PC-3 (cell line): Measurements from ENCODE around the gene EYS. TPM values are rescaled to one million over a fixed set of nuclear protein-coding genes. Genes with fewer than 3 reads are reported as not detected.

Source experiments
- ATAC-seq: fragments of 200-7000 bp; cut with Tn5 transposase; 2 replicates; pipeline ENCODE4 v1.9.1; 2020; ENCODE audit warnings: mild to moderate bottlenecking, moderate library complexity
- BruUV-seq: library from RNA; stranded (reverse); fragments of 400-500 nt; replicated peaks from 2 replicates; lab custom pipeline; 2021; lab: Mats Ljungman, UMichigan
- CTCF ChIA-PET: fragments of 300-600 bp; sonication (Branson Sonifier 250); formaldehyde crosslinking; loops from one replicate; lab custom pipeline; 2022; ENCODE audit warnings: antibody characterized with exemption; lab: Charles Lee
- POLR2A ChIA-PET: fragments of 300-600 bp; sonication (Branson Sonifier 250); formaldehyde crosslinking; loops from one replicate; lab custom pipeline; 2022; ENCODE audit warnings: antibody characterized with exemption; ENCODE audit not compliant: unreplicated experiment; lab: Charles Lee
- DNase-seq: peaks from one replicate; pipeline ENCODE4 v3.0.0-alpha.2; 2015
- H2AFZ ChIP-seq: fragments of 300-600 bp; sonication (generic); 2 replicates; pipeline ENCODE4 v1.6.0; 2016; ENCODE audit warnings: antibody characterized with exemption, low read length
- H3F3A ChIP-seq: fragments of 300-600 bp; sonication (generic); one replicate; pipeline ENCODE4 v1.6.0; 2017; ENCODE audit warnings: antibody characterized with exemption, low read length, control low read depth, mild to moderate bottlenecking; ENCODE audit not compliant: unreplicated experiment
- H3K27ac ChIP-seq: fragments of 300-600 bp; sonication (generic); 2 replicates; pipeline ENCODE4 v1.5.1; 2016; ENCODE audit warnings: mild to moderate bottlenecking, low read length
- H3K27me3 ChIP-seq: fragments of 300-600 bp; sonication (generic); 2 replicates; pipeline ENCODE4 v1.6.1; 2016; ENCODE audit warnings: low read length, mixed read lengths
- H3K36me3 ChIP-seq: fragments of 300-600 bp; sonication (generic); 2 replicates; pipeline ENCODE4 v1.6.1; 2016; ENCODE audit warnings: low read depth, mixed run types, low read length, mixed read lengths
- H3K4me1 ChIP-seq: fragments of 300-600 bp; sonication (generic); 2 replicates; pipeline ENCODE4 v1.5.1; 2016; ENCODE audit warnings: low read length; ENCODE audit not compliant: insufficient read depth
- H3K4me2 ChIP-seq: fragments of 300-600 bp; sonication (generic); 2 replicates; pipeline ENCODE4 v1.6.0; 2016; ENCODE audit warnings: low read length
- H3K4me3 ChIP-seq: fragments of 300-600 bp; sonication (generic); 2 replicates; pipeline ENCODE4 v1.5.1; 2016; ENCODE audit warnings: mild to moderate bottlenecking, low read length, mixed read lengths
- H3K79me2 ChIP-seq: fragments of 300-600 bp; sonication (generic); 2 replicates; pipeline ENCODE4 v1.6.1; 2017; ENCODE audit warnings: low read length, mixed read lengths
- H3K9ac ChIP-seq: fragments of 300-600 bp; sonication (generic); 2 replicates; pipeline ENCODE4 v1.6.0; 2016; ENCODE audit warnings: mild to moderate bottlenecking, low read length
- H3K9me2 ChIP-seq: fragments of 300-600 bp; sonication (generic); replicated peaks from 2 replicates; pipeline ENCODE4 v1.6.1; 2016; ENCODE audit warnings: mixed run types, low read length, mixed read lengths
- H3K9me3 ChIP-seq: fragments of 300-600 bp; sonication (generic); 2 replicates; pipeline ENCODE4 v1.6.1; 2016; ENCODE audit warnings: low read length, mixed read lengths
- H4K20me1 ChIP-seq: fragments of 300-600 bp; sonication (generic); 2 replicates; pipeline ENCODE4 v1.6.1; 2016; ENCODE audit warnings: low read length, mixed read lengths
- EZH2 ChIP-seq: fragments of 300-600 bp; sonication (generic); IDR thresholded peaks from one replicate; pipeline ENCODE4 v1.6.1; 2017; ENCODE audit warnings: antibody characterized with exemption, mild to moderate bottlenecking, low read length; ENCODE audit not compliant: unreplicated experiment
- EZH2phosphoT487 ChIP-seq: fragments of 300-600 bp; sonication (generic); IDR thresholded peaks from 2 replicates; pipeline ENCODE4 v1.6.1; 2018; ENCODE audit warnings: mild to moderate bottlenecking, antibody characterized with exemption, low read length, borderline replicate concordance
- intact Hi-C: fragments of 100-400 bp; cut with micrococcal nuclease; formaldehyde crosslinking; loops from 2 replicates; pipeline ENCODE4 v1.9.0; 2023
- total RNA-seq: library from RNA; depleted of rRNA; stranded (reverse); fragments of >200 nt; gene quantifications from 2 replicates; pipeline ENCODE4 v1.2.3, GENCODE V29; 2014
- TF ChIP-seq, protein P1 (sequence below): fragments of 300-600 bp; sonication (generic); conservative IDR thresholded peaks from 2 replicates; pipeline ENCODE4 v1.5.1; 2017; ENCODE audit warnings: antibody characterized with exemption, low read depth, mild to moderate bottlenecking, low read length

The EYS gene
- total RNA-seq, 1 experiment from 2014 or later = 0.07 TPM

DNA sequence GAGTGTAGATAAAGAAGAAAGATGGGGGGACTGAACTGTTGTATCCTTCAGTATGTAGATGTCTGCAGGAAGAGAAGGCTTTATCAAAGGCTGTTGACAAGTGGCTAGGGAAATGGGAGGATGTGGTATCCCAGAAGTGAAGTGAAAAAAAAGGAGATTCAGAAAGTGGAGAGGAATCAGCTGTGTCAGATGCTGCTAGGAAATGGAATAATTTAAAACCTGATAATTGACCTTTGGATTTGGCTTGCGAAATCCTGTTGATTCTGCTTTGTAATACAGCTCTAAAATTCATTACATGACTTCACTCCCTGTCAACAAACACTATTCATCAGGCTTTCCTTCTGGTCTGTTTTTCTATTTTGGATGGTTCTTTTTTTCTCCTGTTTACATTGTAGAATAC lies 2029.7 kb downstream of the EYS start:
- H3K4me3 ChIP-seq = no peak overlapping the region
- H3K9me2 ChIP-seq = no peaks in the 10 kb centered on the region
- no peak overlapping the region for H3K4me2 ChIP-seq
- H3K4me1 ChIP-seq = no peaks in the 10 kb centered on the region
- DNase-seq = no peak
- no peak overlapping the region for H2AFZ ChIP-seq
- no peak overlapping the region for H3K9ac ChIP-seq
- H4K20me1 ChIP-seq = no peaks in the 10 kb centered on the region
- TF ChIP-seq EZH2 (no peak), EZH2phosphoT487 (no peak)
- TF ChIP-seq, protein P1, sequence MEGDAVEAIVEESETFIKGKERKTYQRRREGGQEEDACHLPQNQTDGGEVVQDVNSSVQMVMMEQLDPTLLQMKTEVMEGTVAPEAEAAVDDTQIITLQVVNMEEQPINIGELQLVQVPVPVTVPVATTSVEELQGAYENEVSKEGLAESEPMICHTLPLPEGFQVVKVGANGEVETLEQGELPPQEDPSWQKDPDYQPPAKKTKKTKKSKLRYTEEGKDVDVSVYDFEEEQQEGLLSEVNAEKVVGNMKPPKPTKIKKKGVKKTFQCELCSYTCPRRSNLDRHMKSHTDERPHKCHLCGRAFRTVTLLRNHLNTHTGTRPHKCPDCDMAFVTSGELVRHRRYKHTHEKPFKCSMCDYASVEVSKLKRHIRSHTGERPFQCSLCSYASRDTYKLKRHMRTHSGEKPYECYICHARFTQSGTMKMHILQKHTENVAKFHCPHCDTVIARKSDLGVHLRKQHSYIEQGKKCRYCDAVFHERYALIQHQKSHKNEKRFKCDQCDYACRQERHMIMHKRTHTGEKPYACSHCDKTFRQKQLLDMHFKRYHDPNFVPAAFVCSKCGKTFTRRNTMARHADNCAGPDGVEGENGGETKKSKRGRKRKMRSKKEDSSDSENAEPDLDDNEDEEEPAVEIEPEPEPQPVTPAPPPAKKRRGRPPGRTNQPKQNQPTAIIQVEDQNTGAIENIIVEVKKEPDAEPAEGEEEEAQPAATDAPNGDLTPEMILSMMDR = no peak
- no peak for ATAC-seq
- CTCF ChIA-PET = interaction anchor here (0.6 kb wide), 1 partner anchor 102 kb away, joined by 3 read pairs; no protein-coding TSS in a partner anchor
- H3K9me3 ChIP-seq = no peaks in the 10 kb centered on the region
- no TSS peak for BruUV-seq
- H3F3A ChIP-seq = no peaks in the 10 kb centered on the region
- H3K36me3 ChIP-seq = no peaks in the 10 kb centered on the region
- intact Hi-C loops = no loop called here
- POLR2A ChIA-PET = no interaction called here
- peaks cover 14% of the 10 kb centered on the region for H3K79me2 ChIP-seq
- no peaks in the 10 kb centered on the region for H3K27me3 ChIP-seq
- H3K27ac ChIP-seq = no peak overlapping the region

DNA sequence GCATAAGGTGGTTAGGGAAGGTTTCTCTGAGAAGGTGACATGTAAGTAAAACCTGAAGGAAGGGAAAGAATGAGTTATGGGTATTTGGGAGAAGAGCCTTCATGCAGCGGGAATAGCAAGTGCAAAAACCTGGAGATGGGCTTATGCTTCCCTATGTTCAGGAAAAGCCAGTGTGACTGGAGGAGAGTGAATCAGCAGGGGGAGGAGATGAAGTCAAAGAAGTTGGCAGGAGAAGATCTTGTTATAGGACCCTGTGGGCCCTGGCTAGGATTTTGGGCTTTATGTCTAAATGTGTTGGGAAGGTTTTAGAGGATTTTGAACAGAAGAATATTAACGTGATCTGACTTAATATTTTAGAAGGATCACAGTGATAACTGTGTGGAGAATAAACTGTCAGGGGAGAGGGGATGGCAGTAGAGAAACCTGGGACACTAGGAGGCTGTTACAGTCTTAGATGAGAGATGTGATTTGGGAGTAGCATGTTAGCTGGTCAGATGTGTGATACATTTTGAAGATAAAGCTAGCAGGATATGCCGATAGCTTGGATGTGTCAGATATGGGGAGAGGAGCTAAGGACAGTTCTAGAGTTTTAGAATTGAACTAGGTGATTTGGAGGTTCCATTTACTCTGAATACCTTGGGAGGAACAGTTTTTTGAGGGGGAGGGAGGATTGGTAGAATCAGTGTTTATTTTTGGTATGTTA lies 2030.5 kb downstream of the EYS start:
- H3K27ac ChIP-seq = no peak overlapping the region
- H3K4me1 ChIP-seq = no peaks in the 10 kb centered on the region
- no peaks in the 10 kb centered on the region for H4K20me1 ChIP-seq
- no peak overlapping the region for H3K4me3 ChIP-seq
- ChIA-PET POLR2A (no interaction called here), CTCF (no interaction called here)
- H3K79me2 ChIP-seq = peaks cover 15% of the 10 kb centered on the region
- H3K27me3 ChIP-seq = no peaks in the 10 kb centered on the region
- H3K9ac ChIP-seq = no peak overlapping the region
- DNase-seq (no peak), ATAC-seq (no peak)
- no peaks in the 10 kb centered on the region for H3K36me3 ChIP-seq
- TF ChIP-seq, protein P1 = no peak
- TF ChIP-seq EZH2phosphoT487 = no peak
- TF ChIP-seq EZH2 = no peak
- H3K9me3 ChIP-seq = no peaks in the 10 kb centered on the region
- H3F3A ChIP-seq = no peaks in the 10 kb centered on the region
- intact Hi-C loops = no loop called here
- no peak overlapping the region for H2AFZ ChIP-seq
- no peaks in the 10 kb centered on the region for H3K9me2 ChIP-seq
- H3K4me2 ChIP-seq = no peak overlapping the region
- no TSS peak for BruUV-seq

DNA sequence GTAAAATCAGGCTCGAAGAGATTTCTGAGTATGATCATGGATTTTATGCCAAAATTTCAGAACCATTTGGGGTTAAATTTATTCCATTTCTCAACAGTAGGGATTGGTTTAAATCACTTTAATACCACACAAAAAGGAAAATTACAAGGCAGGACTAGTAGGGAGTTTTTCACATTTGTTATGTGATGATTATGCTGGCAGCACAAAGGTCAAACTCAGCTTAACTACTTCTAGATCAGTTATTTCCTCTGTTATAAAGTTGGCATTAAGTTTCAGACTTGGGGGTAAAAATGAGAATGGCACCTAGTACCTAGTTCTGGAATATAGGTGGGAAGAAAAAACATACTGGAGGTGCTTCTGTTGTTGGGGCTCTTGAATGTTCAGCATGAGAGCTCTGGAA lies 2031.9 kb downstream of the EYS start:
- Histone ChIP-seq H3K27me3 (no peaks in the 10 kb centered on the region), H3K9me2 (no peaks in the 10 kb centered on the region), H3K4me2 (no peak overlapping the region), H4K20me1 (no peaks in the 10 kb centered on the region), H3K9ac (no peak overlapping the region), H3K9me3 (no peaks in the 10 kb centered on the region), H3K4me1 (no peaks in the 10 kb centered on the region), H2AFZ (no peak overlapping the region), H3K27ac (no peak overlapping the region), H3K36me3 (no peaks in the 10 kb centered on the region), H3K79me2 (peaks cover 27% of the 10 kb centered on the region; the same call in 1 of the 2 replicates), H3K4me3 (no peak overlapping the region), H3F3A (no peaks in the 10 kb centered on the region)
- no peak for ATAC-seq
- TF ChIP-seq, protein P1 = no peak
- TF ChIP-seq EZH2phosphoT487 (no peak), EZH2 (no peak)
- CTCF ChIA-PET = no interaction called here
- intact Hi-C loops = no loop called here
- no peak for DNase-seq
- POLR2A ChIA-PET = no interaction called here
- no TSS peak for BruUV-seq
